ENCODE data around the gene EPO. TPM values are rescaled to one million over a fixed set of nuclear protein-coding genes. Genes with fewer than 3 reads are reported as not detected.
A peak's percentile ranks its signal among the peaks of the same experiment; 100 is the strongest.
"Not testable (repeated sequence)": the region's sequence is repeated elsewhere in the genome, so short reads cannot be mapped to it uniquely, and the experiment has no call there.

EPO gene
- total RNA-seq, 1 donor from 2014 or later: 0.22 TPM

DNA sequence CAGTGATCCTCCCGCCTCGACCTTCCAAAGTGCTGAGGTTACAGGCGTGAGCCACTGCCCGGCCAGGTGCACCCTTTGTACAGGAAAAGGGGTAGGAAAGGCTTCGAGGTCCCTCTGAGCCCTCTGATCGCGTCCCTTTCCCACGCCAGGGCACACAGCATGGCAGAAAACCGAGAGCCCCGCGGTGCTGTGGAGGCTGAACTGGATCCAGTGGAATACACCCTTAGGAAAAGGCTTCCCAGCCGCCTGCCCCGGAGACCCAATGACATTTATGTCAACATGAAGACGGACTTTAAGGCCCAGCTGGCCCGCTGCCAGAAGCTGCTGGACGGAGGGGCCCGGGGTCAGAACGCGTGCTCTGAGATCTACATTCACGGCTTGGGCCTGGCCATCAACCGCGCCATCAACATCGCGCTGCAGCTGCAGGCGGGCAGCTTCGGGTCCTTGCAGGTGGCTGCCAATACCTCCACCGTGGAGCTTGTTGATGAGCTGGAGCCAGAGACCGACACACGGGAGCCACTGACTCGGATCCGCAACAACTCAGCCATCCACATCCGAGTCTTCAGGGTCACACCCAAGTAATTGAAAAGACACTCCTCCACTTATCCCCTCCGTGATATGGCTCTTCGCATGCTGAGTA lies 13.5 kb upstream of the EPO start:
- Mint-ChIP-seq H3K4me3 (peak overlapping the region; percentile 98), H3K4me1 (ENCODE audit: unreplicated experiment) (peaks cover 4% of the 10 kb centered on the region), H3K36me3 (peaks cover 3% of the 10 kb centered on the region), H3K27me3 (peaks cover 2% of the 10 kb centered on the region), H3K9me3 (no peaks in the 10 kb centered on the region), H3K27ac (peak overlapping the region; percentile 92)
- TF ChIP-seq, protein P1, sequence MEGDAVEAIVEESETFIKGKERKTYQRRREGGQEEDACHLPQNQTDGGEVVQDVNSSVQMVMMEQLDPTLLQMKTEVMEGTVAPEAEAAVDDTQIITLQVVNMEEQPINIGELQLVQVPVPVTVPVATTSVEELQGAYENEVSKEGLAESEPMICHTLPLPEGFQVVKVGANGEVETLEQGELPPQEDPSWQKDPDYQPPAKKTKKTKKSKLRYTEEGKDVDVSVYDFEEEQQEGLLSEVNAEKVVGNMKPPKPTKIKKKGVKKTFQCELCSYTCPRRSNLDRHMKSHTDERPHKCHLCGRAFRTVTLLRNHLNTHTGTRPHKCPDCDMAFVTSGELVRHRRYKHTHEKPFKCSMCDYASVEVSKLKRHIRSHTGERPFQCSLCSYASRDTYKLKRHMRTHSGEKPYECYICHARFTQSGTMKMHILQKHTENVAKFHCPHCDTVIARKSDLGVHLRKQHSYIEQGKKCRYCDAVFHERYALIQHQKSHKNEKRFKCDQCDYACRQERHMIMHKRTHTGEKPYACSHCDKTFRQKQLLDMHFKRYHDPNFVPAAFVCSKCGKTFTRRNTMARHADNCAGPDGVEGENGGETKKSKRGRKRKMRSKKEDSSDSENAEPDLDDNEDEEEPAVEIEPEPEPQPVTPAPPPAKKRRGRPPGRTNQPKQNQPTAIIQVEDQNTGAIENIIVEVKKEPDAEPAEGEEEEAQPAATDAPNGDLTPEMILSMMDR (conservative IDR thresholded peaks at IDR 0.05): no peak
- DNase-seq (ENCODE audit: extremely low spot score, unreplicated experiment): no peak

DNA sequence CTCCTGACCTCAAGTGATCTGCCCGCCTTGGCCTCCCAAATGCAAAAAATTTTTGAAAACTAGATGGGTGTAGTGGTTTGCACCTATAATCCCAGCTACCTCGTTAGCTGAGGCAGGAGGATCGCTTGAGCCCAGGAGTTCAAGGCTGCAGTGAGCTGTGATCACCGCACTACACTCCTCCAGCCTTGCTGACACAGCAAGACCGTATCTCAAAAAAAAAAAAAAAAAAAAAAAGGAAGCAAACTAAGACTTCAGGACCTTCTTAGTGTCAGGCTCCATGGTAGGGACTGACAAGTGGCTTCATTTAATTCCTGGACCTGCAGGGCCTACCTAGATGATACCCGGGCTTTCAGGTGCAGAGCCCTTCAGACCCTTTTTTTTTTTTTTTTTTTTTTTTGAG lies 11.9 kb upstream of the EPO start:
- peaks cover 4% of the 10 kb centered on the region for H3K4me1 Mint-ChIP-seq (ENCODE audit: unreplicated experiment)
- DNase-seq (ENCODE audit: extremely low spot score, unreplicated experiment): no peak
- H3K27ac Mint-ChIP-seq: no peak overlapping the region
- H3K9me3 Mint-ChIP-seq: no peaks in the 10 kb centered on the region
- peaks cover 3% of the 10 kb centered on the region for H3K36me3 Mint-ChIP-seq
- peak overlapping the region; percentile 69 for H3K4me3 Mint-ChIP-seq
- H3K27me3 Mint-ChIP-seq: no peaks in the 10 kb centered on the region
- TF ChIP-seq, protein P1 (conservative IDR thresholded peaks at IDR 0.05): no peak

DNA sequence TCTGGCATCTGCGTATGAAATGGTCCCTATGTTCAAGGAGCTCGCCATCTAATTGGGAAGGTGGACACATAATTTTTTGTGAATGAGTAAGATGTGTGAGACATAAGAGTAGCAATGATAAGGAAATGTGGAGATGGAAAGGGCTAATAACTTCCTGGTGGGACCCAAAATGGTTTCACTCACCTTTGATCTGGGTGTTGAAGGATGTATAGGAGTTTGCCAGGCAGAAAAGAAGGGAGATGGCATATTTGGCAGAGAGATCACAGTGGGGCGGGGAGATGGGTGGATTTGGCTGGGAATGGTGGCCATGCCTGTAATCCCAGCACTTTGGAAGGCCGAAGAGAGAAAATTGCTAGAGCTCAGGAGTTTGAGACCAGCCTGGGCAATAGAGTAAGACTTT lies 9.8 kb upstream of the EPO start:
- H3K27ac Mint-ChIP-seq: no peak overlapping the region

DNA sequence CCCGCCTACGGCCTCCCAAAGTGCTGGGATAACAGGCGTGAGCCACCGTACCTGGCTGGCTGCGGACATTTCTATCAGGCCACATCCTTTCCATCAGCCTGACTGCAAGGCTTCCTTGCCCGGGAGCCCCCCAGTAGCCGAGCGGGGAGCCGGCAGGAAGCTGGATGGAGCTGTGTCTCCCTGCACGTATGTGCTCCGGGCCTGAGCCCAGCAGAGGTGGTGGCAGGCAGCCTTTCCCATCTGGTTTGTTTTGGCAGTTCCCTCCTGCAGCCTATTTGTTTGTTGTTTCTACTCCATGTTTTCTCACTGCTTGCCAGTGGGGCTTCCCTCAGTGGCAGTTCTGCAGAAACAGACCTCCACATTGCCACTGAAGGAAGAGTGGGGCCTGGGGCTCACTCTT lies 8.9 kb upstream of the EPO start:
- H3K36me3 Mint-ChIP-seq: peaks cover 3% of the 10 kb centered on the region

More for the DNA sequence above, 9.8 kb upstream of the EPO start:
- Mint-ChIP-seq H3K4me1 (ENCODE audit: unreplicated experiment) (peaks cover 4% of the 10 kb centered on the region), H3K27me3 (peaks cover 3% of the 10 kb centered on the region), H3K9me3 (no peaks in the 10 kb centered on the region), H3K4me3 (no peak overlapping the region), H3K36me3 (peaks cover 3% of the 10 kb centered on the region)
- no peak for DNase-seq (ENCODE audit: extremely low spot score, unreplicated experiment)
- TF ChIP-seq, protein P1 (conservative IDR thresholded peaks at IDR 0.05): no peak

DNA sequence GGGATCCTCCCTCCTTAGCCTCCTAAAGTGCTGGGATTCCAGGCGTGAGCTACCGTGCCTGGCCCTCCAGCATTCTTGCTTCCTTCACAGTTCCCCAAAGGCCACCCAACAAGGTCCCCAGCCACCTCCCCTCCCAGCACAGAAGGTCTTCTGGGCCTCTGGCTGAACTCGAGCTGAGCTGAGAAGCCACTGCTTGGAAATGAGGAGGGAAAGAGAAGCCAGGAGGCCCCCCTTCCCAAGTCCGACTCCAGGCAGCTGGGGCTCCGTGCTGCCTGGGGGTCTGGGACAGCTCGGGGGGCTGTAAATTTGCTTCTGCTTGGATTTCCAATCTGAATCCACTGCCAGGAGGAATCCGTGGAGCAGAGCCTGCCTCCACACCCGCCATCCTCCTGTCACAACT lies 5.5 kb upstream of the EPO start:
- no peak overlapping the region for H3K4me3 Mint-ChIP-seq
- TF ChIP-seq, protein P1 (conservative IDR thresholded peaks at IDR 0.05): no peak

More for the DNA sequence above, 8.9 kb upstream of the EPO start:
- peaks cover 4% of the 10 kb centered on the region for H3K4me1 Mint-ChIP-seq (ENCODE audit: unreplicated experiment)
- H3K9me3 Mint-ChIP-seq: no peaks in the 10 kb centered on the region
- no peak overlapping the region for H3K4me3 Mint-ChIP-seq
- TF ChIP-seq, protein P1 (conservative IDR thresholded peaks at IDR 0.05): no peak
- H3K27ac Mint-ChIP-seq: no peak overlapping the region
- no peak for DNase-seq (ENCODE audit: extremely low spot score, unreplicated experiment)
- peaks cover 5% of the 10 kb centered on the region for H3K27me3 Mint-ChIP-seq

DNA sequence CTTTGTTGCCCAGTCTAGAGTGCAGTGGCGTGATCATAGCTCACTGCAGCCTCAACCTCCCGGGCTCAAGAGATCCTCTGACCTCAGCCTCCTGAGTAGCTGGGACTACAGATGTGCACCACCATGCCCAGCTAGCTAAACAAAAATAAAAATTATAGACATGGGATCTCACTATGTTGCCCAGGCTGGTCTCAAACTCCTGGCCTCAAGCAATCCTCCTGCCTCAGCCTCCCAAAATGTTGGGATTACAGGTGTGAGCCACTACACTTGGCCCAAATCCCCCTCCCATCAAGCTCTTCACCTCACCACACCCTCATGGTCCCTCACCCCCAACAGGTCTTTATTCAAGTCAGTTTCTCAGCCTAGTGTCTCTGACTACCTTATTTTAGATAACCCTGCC lies 3.2 kb upstream of the EPO start:
- DNase-seq (ENCODE audit: extremely low spot score, unreplicated experiment); H3K36me3 Mint-ChIP-seq; H3K4me3 Mint-ChIP-seq; H3K4me1 Mint-ChIP-seq (ENCODE audit: unreplicated experiment); H3K27ac Mint-ChIP-seq: not testable (repeated sequence)
- Mint-ChIP-seq H3K27me3 (peaks cover 49% of the 10 kb centered on the region), H3K9me3 (peaks cover 14% of the 10 kb centered on the region)

More for the DNA sequence above, 5.5 kb upstream of the EPO start:
- H3K9me3 Mint-ChIP-seq: peaks cover 14% of the 10 kb centered on the region
- H3K36me3 Mint-ChIP-seq: no peaks in the 10 kb centered on the region
- DNase-seq (ENCODE audit: extremely low spot score, unreplicated experiment): no peak
- H3K27ac Mint-ChIP-seq: no peak overlapping the region
- H3K4me1 Mint-ChIP-seq (ENCODE audit: unreplicated experiment): no peaks in the 10 kb centered on the region
- H3K27me3 Mint-ChIP-seq: peaks cover 29% of the 10 kb centered on the region
